ENCODE data around the gene ARHGEF4. TPM values are rescaled to one million over a fixed set of nuclear protein-coding genes. Genes with fewer than 3 reads are reported as not detected.

The ARHGEF4 gene
- total and polyA plus RNA-seq, 3 experiments from 2014 or later: 0.51 to 5.3 (median 1.2) TPM

- no peak for DNase-seq
- no peak overlapping the region for H3K4me3 ChIP-seq (ENCODE audit: low read length)
- H3K27me3 Mint-ChIP-seq: no peaks in the 10 kb centered on the region
- H3K4me1 Mint-ChIP-seq: peaks cover 20 to 29% (median 21%) of the 10 kb centered on the region in 3 donors
- ChIA-PET POLR2A (no interaction called here), CTCF (no interaction called here)
- no peak overlapping the region for H3K27ac ChIP-seq (ENCODE audit: low read depth, low read length)
- peaks cover 0 to 39% (median 6%) of the 10 kb centered on the region in 3 donors for H3K36me3 Mint-ChIP-seq
- H3K36me3 ChIP-seq (ENCODE audit: insufficient read depth, low read length): peaks cover 13% of the 10 kb centered on the region
- H3K27me3 ChIP-seq (ENCODE audit: insufficient read depth, low read length, poor library complexity, severe bottlenecking): no peaks in the 10 kb centered on the region
- H3K9me3 Mint-ChIP-seq: no peaks in the 10 kb centered on the region
- H3K4me1 ChIP-seq (ENCODE audit: insufficient read depth, low read length): peaks cover 24% of the 10 kb centered on the region
- peak overlapping the region in 1 of 8 donors; percentile 3 for H3K27ac Mint-ChIP-seq
- no peaks in the 10 kb centered on the region for H3K9me3 ChIP-seq (ENCODE audit: low read length)
- H3K4me3 Mint-ChIP-seq: no peak overlapping the region
Observed at GRCh38 chr2:131045286-131046027, 208.7 kb downstream of the ARHGEF4 start.

GRCh38 chr2:131046028-131046917 lies 209.6 kb downstream of the ARHGEF4 start:
- H3K27me3 Mint-ChIP-seq: no peaks in the 10 kb centered on the region
- POLR2A ChIA-PET: no interaction called here
- peak overlapping the region in 2 of 8 donors; percentile 23 to 51 for H3K27ac Mint-ChIP-seq
- Histone ChIP-seq H3K36me3 (ENCODE audit: insufficient read depth, low read length) (peaks cover 18% of the 10 kb centered on the region), H3K4me1 (ENCODE audit: insufficient read depth, low read length) (peaks cover 15% of the 10 kb centered on the region), H3K4me3 (ENCODE audit: low read length) (no peak overlapping the region), H3K9me3 (ENCODE audit: low read length) (no peaks in the 10 kb centered on the region), H3K27ac (ENCODE audit: low read depth, low read length) (no peak overlapping the region), H3K27me3 (ENCODE audit: insufficient read depth, low read length, poor library complexity, severe bottlenecking) (no peaks in the 10 kb centered on the region)
- peaks cover 12 to 21% (median 14%) of the 10 kb centered on the region in 3 donors for H3K4me1 Mint-ChIP-seq
- no peak for DNase-seq
- H3K4me3 Mint-ChIP-seq: no peak overlapping the region
- H3K36me3 Mint-ChIP-seq: peaks cover 0 to 47% (median 6%) of the 10 kb centered on the region in 3 donors
- CTCF ChIA-PET: no interaction called here
- no peaks in the 10 kb centered on the region for H3K9me3 Mint-ChIP-seq

- POLR2A ChIA-PET: no interaction called here
- H3K27me3 Mint-ChIP-seq: no peaks in the 10 kb centered on the region
Observed at GRCh38 chr2:131046918-131047652, 210.4 kb downstream of the ARHGEF4 start.

GRCh38 chr2:131047920-131048560 lies 211.3 kb downstream of the ARHGEF4 start:
- peaks cover 35% of the 10 kb centered on the region for H3K36me3 ChIP-seq (ENCODE audit: insufficient read depth, low read length)
- Mint-ChIP-seq H3K4me3 (no peak overlapping the region), H3K36me3 (peaks cover 8 to 65% (median 13%) of the 10 kb centered on the region in 3 donors), H3K4me1 (peaks cover 0 to 5% (median under 1%) of the 10 kb centered on the region in 3 donors), H3K27me3 (no peaks in the 10 kb centered on the region), H3K9me3 (peaks cover 0 to 3% (median 0%) of the 10 kb centered on the region in 5 donors), H3K27ac (peak overlapping the region in 2 of 8 donors; percentile 46 to 84)
- no peak overlapping the region for H3K27ac ChIP-seq (ENCODE audit: low read depth, low read length)
- no peak overlapping the region for H3K4me3 ChIP-seq (ENCODE audit: low read length)
- H3K4me1 ChIP-seq (ENCODE audit: insufficient read depth, low read length): no peaks in the 10 kb centered on the region
- POLR2A ChIA-PET: no interaction called here
- no peaks in the 10 kb centered on the region for H3K9me3 ChIP-seq (ENCODE audit: low read length)
- no peak for DNase-seq
- no peaks in the 10 kb centered on the region for H3K27me3 ChIP-seq (ENCODE audit: insufficient read depth, low read length, poor library complexity, severe bottlenecking)
- CTCF ChIA-PET: no interaction called here

More at GRCh38 chr2:131046918-131047652, 210.4 kb downstream of the ARHGEF4 start:
- no peak for DNase-seq
- peaks cover 0 to 3% (median 0%) of the 10 kb centered on the region in 5 donors for H3K9me3 Mint-ChIP-seq
- Histone ChIP-seq H3K27me3 (ENCODE audit: insufficient read depth, low read length, poor library complexity, severe bottlenecking) (no peaks in the 10 kb centered on the region), H3K4me3 (ENCODE audit: low read length) (no peak overlapping the region), H3K36me3 (ENCODE audit: insufficient read depth, low read length) (peaks cover 26% of the 10 kb centered on the region), H3K27ac (ENCODE audit: low read depth, low read length) (no peak overlapping the region), H3K9me3 (ENCODE audit: low read length) (no peaks in the 10 kb centered on the region), H3K4me1 (ENCODE audit: insufficient read depth, low read length) (peaks cover 7% of the 10 kb centered on the region)
- peak overlapping the region in 3 of 8 donors; percentile 23 to 54 (median 24) for H3K27ac Mint-ChIP-seq
- H3K4me3 Mint-ChIP-seq: no peak overlapping the region
- peaks cover 4 to 13% (median 6%) of the 10 kb centered on the region in 3 donors for H3K4me1 Mint-ChIP-seq
- peaks cover 7 to 55% (median 13%) of the 10 kb centered on the region in 3 donors for H3K36me3 Mint-ChIP-seq
- CTCF ChIA-PET: no interaction called here

DNA sequence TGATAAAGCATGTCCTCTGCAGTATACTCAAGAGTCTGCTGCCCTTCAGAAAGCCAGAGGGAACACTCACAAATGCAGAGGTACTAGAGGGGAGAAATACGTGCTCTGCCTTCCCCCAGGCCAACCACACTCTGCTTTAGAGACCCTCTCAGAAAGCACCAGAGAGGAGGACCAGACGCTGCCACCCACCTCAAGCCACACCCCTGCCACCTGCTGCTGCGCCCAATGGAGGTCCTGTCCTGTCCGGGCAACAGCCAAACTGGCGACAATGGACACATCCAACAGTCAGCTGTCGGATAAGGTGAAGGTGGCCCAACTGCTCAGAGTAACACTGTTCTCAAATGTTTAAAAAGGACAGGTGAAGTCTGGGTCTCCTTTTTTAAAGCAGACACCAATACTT lies 211.9 kb downstream of the ARHGEF4 start:
- Histone ChIP-seq H3K27ac (ENCODE audit: low read depth, low read length) (no peak overlapping the region), H3K36me3 (ENCODE audit: insufficient read depth, low read length) (peaks cover 41% of the 10 kb centered on the region), H3K27me3 (ENCODE audit: insufficient read depth, low read length, poor library complexity, severe bottlenecking) (no peaks in the 10 kb centered on the region), H3K4me1 (ENCODE audit: insufficient read depth, low read length) (no peaks in the 10 kb centered on the region), H3K4me3 (ENCODE audit: low read length) (no peak overlapping the region), H3K9me3 (ENCODE audit: low read length) (no peaks in the 10 kb centered on the region)
- ChIA-PET CTCF (no interaction called here), POLR2A (no interaction called here)
- H3K36me3 Mint-ChIP-seq: peaks cover 8 to 71% (median 13%) of the 10 kb centered on the region in 3 donors
- H3K27ac Mint-ChIP-seq: peak overlapping the region in 1 of 8 donors; percentile 84
- H3K27me3 Mint-ChIP-seq: no peaks in the 10 kb centered on the region
- H3K9me3 Mint-ChIP-seq: peaks cover 0 to 3% (median 0%) of the 10 kb centered on the region in 5 donors
- peaks cover 0 to 5% (median 4%) of the 10 kb centered on the region in 3 donors for H3K4me1 Mint-ChIP-seq
- DNase-seq: no peak
- no peak overlapping the region for H3K4me3 Mint-ChIP-seq

- no peak overlapping the region for H3K4me3 ChIP-seq (ENCODE audit: low read length)
- Mint-ChIP-seq H3K27ac (no peak overlapping the region), H3K9me3 (peaks cover 0 to 3% (median 0%) of the 10 kb centered on the region in 5 donors), H3K36me3 (peaks cover 8 to 72% (median 13%) of the 10 kb centered on the region in 3 donors), H3K4me3 (no peak overlapping the region), H3K4me1 (peaks cover 0 to 4% (median 0%) of the 10 kb centered on the region in 3 donors), H3K27me3 (no peaks in the 10 kb centered on the region)
- H3K4me1 ChIP-seq (ENCODE audit: insufficient read depth, low read length): no peaks in the 10 kb centered on the region
- peaks cover 42% of the 10 kb centered on the region for H3K36me3 ChIP-seq (ENCODE audit: insufficient read depth, low read length)
- no peaks in the 10 kb centered on the region for H3K27me3 ChIP-seq (ENCODE audit: insufficient read depth, low read length, poor library complexity, severe bottlenecking)
- CTCF ChIA-PET: no interaction called here
- POLR2A ChIA-PET: no interaction called here
- no peak overlapping the region for H3K27ac ChIP-seq (ENCODE audit: low read depth, low read length)
- DNase-seq: no peak
- H3K9me3 ChIP-seq (ENCODE audit: low read length): no peaks in the 10 kb centered on the region
Observed at GRCh38 chr2:131049150-131049718, 212.5 kb downstream of the ARHGEF4 start.

DNA sequence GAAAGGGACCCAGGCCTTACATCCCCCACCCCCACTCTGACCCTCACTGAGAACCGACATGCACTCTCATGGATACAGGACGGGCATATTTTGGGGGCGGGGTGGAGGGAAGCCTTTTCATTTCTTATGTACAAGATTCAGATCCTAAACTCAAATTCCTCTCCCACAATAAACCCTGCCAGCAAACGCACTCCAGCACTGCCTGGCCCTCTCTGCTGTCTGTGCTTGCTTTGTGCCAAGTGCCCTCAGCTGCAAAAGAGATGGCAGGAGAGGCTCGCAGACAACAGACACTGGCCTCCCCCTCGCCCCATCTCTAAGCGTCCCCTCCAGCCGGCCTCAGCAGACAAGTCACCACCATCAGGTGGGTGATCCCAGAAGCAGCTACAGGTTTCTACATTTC lies 214.2 kb downstream of the ARHGEF4 start:
- H3K27ac Mint-ChIP-seq: peak overlapping the region in 2 of 8 donors; percentile 47 to 57
- no peaks in the 10 kb centered on the region for H3K27me3 ChIP-seq (ENCODE audit: insufficient read depth, low read length, poor library complexity, severe bottlenecking)
- no peak for DNase-seq
- no peaks in the 10 kb centered on the region for H3K27me3 Mint-ChIP-seq
- peaks cover 12 to 89% (median 14%) of the 10 kb centered on the region in 3 donors for H3K36me3 Mint-ChIP-seq
- ChIA-PET POLR2A (interaction anchor here (1.3 kb wide), 1 partner anchor 11 kb away, joined by 3 read pairs; no protein-coding TSS in a partner anchor), CTCF (no interaction called here)
- H3K4me1 Mint-ChIP-seq: peaks cover 3 to 6% (median 6%) of the 10 kb centered on the region in 3 donors
- no peaks in the 10 kb centered on the region for H3K9me3 ChIP-seq (ENCODE audit: low read length)
- no peak overlapping the region for H3K27ac ChIP-seq (ENCODE audit: low read depth, low read length)
- H3K9me3 Mint-ChIP-seq: peaks cover 0 to 3% (median 0%) of the 10 kb centered on the region in 5 donors
- H3K36me3 ChIP-seq (ENCODE audit: insufficient read depth, low read length): peaks cover 55% of the 10 kb centered on the region
- H3K4me3 Mint-ChIP-seq: no peak overlapping the region
- H3K4me1 ChIP-seq (ENCODE audit: insufficient read depth, low read length): no peaks in the 10 kb centered on the region
- H3K4me3 ChIP-seq (ENCODE audit: low read length): no peak overlapping the region
